GM19455 (cell line): ENCODE measurements around the gene PRPF6.
A peak's percentile ranks its signal among the peaks of the same experiment; 100 is the strongest.

ENCODE experiments used
- ATAC-seq: cut with Tn5 transposase; IDR thresholded peaks from one replicate; pipeline ENCODE4 v1.9.1; 2021; ENCODE audit not compliant: unreplicated experiment

PRPF6 gene

GRCh38 chr20:64074184-64074789, 93.4 kb downstream of the PRPF6 start:
- no peak for ATAC-seq

- no peak for ATAC-seq
These were observed 94.0 kb downstream of the PRPF6 start for GRCh38 chr20:64074963-64075362.

- ATAC-seq, result no peak
These were observed 94.6 kb downstream of the PRPF6 start for GRCh38 chr20:64075556-64075955.

DNA sequence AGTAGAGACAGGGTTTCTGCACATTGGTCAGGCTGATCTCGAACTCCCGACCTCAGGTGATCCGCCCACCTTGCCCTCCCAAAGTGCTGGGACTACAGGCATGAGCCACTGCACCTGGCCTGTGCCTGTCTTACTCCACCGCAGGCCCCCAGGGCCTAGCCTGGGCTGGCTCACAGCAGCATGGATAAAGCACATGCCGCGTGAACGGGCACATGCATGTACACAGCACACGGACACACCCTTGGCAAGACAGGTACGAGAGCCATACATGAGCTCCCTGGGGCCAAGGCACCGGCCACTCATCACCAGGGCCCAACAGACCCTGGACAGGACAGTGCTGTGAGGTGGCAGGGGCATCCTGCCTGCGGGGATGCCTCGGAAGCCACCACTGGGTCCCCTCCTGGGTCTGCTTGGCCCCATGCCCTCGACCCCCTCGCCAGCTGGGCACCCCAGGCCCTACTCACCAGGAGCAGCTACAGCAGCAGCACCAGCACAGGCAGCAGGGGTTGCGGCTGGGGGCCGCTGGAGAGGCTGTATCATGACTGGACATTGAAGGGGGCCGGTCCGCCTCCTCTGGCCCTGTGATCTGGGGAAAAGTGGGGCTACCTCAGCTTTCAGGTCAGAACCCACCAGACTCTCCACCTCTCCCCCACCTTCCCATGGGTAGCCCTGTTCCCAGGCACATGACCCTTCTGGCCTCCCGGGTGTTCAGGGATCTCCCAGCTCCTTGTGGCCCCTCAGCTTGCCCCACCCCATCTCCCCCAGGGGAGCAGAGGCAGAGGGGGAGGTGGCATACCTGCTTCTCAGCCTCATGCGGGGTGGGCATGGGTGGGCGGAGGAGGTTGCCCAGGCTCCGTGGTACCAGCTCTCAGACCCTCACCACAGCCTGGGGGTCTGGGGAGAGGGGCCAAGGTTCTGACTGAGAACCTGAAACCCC, 95.4 kb downstream of the PRPF6 start:
- ATAC-seq, result no peak

- no peak for ATAC-seq
These were observed 96.2 kb downstream of the PRPF6 start for GRCh38 chr20:64077094-64077493.

DNA sequence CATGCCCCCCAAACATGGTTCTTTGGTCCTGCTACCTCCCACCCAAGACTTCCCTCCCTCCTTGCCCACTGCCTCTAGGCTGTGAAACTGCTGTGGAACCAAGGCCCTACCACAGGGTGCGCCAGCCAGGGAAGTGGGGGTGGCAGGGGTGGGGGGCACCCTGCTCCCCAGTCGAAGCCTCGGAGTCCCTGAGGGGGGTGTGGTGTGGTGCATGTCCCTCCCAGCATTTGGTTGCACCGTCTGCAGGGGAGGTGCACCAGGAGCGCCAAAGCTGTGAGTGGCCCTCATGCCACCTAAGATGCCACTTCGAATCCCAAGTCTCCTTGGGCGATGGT, 96.6 kb downstream of the PRPF6 start:
- no peak for ATAC-seq

GRCh38 chr20:64077876-64078551, 97.1 kb downstream of the PRPF6 start:
- no peak for ATAC-seq

DNA sequence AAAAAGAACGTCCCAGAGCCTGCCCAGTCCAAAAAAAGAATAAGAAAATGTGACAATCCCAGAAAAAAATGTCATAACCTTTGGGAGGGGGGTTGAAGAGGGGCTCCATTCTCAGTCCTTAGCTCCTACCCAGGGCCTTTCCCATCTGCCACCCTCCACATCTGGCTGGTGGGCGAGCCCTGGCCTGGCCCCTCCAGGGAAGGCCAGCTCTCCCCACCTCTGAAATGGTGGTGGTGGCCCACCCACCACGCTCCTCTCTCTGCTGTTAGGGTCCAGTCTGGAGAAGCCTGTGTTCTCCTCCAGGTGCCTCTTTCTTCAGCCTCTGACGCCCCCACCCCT, 98.0 kb downstream of the PRPF6 start:
- ATAC-seq, result no peak

GRCh38 chr20:64079273-64080012, 98.5 kb downstream of the PRPF6 start, which contains the start of gene RGS19:
RGS19 (minus strand) TSS chr20:64079518; CDS start chr20:64076886, 2,632 bp downstream.
- peak; percentile 30 for ATAC-seq

DNA sequence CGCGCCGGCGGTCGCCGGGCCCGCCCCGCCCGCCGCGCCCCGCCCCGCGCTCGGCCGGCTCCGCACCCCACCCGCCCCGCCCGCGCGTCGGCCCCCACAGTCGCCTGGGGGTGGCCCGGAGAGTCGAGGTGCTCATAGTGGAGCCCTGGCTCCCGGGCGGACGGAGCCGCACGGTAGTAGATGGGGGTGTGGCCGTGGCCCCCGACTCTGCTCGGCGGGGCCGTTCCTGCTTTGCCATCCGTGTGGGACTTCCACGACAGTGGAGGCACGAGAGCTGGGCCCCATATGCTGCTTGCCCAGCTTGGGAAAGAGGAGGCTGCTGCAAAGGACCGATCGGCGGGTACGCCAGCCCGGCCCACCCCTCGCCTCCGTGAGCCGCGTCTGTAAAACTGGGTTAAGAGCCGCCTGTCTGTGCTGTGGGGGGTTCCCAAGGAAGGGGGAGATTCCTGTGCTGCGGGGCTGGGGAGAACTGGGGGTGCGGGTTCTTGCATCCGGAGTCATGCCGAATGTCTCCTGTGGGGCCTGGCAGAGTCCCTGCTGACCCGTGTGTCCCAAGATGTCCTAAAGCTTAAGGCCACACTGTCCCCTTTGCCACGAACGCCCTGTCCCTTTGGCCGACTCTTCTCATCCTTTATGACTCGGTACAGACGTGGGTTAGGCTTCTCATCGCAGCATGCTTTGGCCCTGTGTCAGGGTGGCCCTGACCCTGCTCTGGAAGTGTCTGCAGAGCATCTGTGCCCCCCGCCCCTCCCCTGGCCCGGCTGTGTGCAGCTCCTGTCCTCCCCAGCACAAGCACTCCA, 99.3 kb downstream of the PRPF6 start, which contains the start of gene OPRL1:
Gene OPRL1, plus strand, starts transcription at position 70 of the 800 bp plus-strand sequence. CDS start 12,639 bp downstream, outside the sequence.
- peak; percentile 24 for ATAC-seq

GRCh38 chr20:64080813-64081623, 100.1 kb downstream of the PRPF6 start:
- no peak for ATAC-seq

DNA sequence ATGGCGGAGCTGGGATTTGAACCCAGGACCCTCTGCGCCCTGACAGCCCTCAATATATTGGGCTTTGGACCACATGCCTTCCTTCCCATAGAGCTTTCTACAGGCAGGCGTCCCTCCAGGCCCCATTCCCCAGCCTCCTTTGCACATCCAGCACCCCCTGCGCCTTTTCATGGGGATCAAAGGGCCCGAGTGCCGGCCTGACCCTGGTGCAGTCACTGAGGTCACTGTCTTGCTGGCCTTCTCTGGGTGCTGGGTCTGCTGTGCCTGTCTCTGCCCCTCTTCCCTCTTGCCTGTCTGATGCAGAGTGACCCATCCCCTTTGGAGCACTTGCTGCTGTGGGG, 100.7 kb downstream of the PRPF6 start:
- no peak for ATAC-seq

- ATAC-seq, result no peak
These were observed 101.3 kb downstream of the PRPF6 start for GRCh38 chr20:64082126-64082731.
